Fibroblast of gingiva (primary cell): ENCODE data around the gene LRRC8E.
A peak's percentile ranks its signal among the peaks of the same experiment; 100 is the strongest.
"Not testable (repeated sequence)": the region's sequence is repeated elsewhere in the genome, so short reads cannot be mapped to it uniquely, and the experiment has no call there.

Experiments used
- DNase-seq: peaks from one replicate; pipeline ENCODE4 v3.0.0-alpha.2; 2011; ENCODE audit warnings: low read depth

The LRRC8E gene

GRCh38 chr19:7887408-7888144 lies 734 bp upstream of the LRRC8E start:
- DNase-seq, result no peak

GRCh38 chr19:7888826-7889217 lies 512 bp downstream of the LRRC8E start:
- no peak for DNase-seq

GRCh38 chr19:7893362-7894101 lies 5.2 kb downstream of the LRRC8E start:
- not testable (repeated sequence) for DNase-seq

GRCh38 chr19:7894612-7895309 lies 6.5 kb downstream of the LRRC8E start:
- no peak for DNase-seq

- DNase-seq, result no peak
Measured at GRCh38 chr19:7895565-7895964, 7.3 kb downstream of the LRRC8E start.

- DNase-seq, result no peak
Measured at GRCh38 chr19:7897292-7897691, 9.0 kb downstream of the LRRC8E start.

GRCh38 chr19:7898967-7899366 lies 10.7 kb downstream of the LRRC8E start:
- no peak for DNase-seq

GRCh38 chr19:7899751-7900378 lies 11.6 kb downstream of the LRRC8E start:
- no peak for DNase-seq

- no peak for DNase-seq
Measured at GRCh38 chr19:7900401-7900870, 12.1 kb downstream of the LRRC8E start.

GRCh38 chr19:7900931-7901330 lies 12.6 kb downstream of the LRRC8E start:
- DNase-seq, result no peak

GRCh38 chr19:7901337-7901736 lies 13.0 kb downstream of the LRRC8E start:
- no peak for DNase-seq

- DNase-seq, result no peak
Measured at GRCh38 chr19:7902796-7903243, 14.5 kb downstream of the LRRC8E start.

- peak; percentile 98 for DNase-seq
Measured at GRCh38 chr19:7903244-7904073, 15.1 kb downstream of the LRRC8E start, which contains the start of gene MAP2K7. MAP2K7 (plus strand) TSS chr19:7903877; CDS start chr19:7903945, 68 bp downstream.

GRCh38 chr19:7904074-7905020 lies 16.0 kb downstream of the LRRC8E start:
- DNase-seq, result no peak

GRCh38 chr19:7905268-7905667 lies 17.0 kb downstream of the LRRC8E start:
- DNase-seq, result no peak

- DNase-seq, result no peak
Measured at GRCh38 chr19:7905859-7906258, 17.5 kb downstream of the LRRC8E start.

- no peak for DNase-seq
Measured at GRCh38 chr19:7907122-7907521, 18.8 kb downstream of the LRRC8E start.

GRCh38 chr19:7907544-7907943 lies 19.2 kb downstream of the LRRC8E start:
- DNase-seq, result no peak

- no peak for DNase-seq
Measured at GRCh38 chr19:7908078-7908699, 19.9 kb downstream of the LRRC8E start.
